Measurements from ENCODE around the gene RRBP1. TPM values are rescaled to one million over a fixed set of nuclear protein-coding genes. Genes with fewer than 3 reads are reported as not detected.

RRBP1 gene
- total RNA-seq, 4 donors from 2014 or later, result 76.5 to 162 (median 83.9) TPM

GRCh38 chr20:17645010-17645409, 37.0 kb downstream of the RRBP1 start:
- peaks cover 0 to 73% (median 38%) of the 10 kb centered on the region in 4 donors for H3K4me1 ChIP-seq
- H3K9me3 ChIP-seq, result no peaks in the 10 kb centered on the region
- peaks cover 0 to 32% (median 0%) of the 10 kb centered on the region in 3 donors for H3K36me3 ChIP-seq
- 84 to 86% methylated on average over 14 of the region's 14 CpGs for WGBS, 2 donors
- no peak overlapping the region for H3K4me3 ChIP-seq
- H3K27me3 ChIP-seq, result no peaks in the 10 kb centered on the region
- TF ChIP-seq CTCF (IDR thresholded peaks at IDR 0.05) (no peak), EP300 (IDR thresholded peaks at IDR 0.05) (no peak), POLR2A (IDR thresholded peaks at IDR 0.05) (no peak)
- no peak overlapping the region for H3K27ac ChIP-seq
- DNase-seq (ENCODE audit: low spot score in 2 of 2), result no peak

- Histone ChIP-seq H3K9me3 (no peaks in the 10 kb centered on the region), H3K4me1 (peaks cover 0 to 67% (median 33%) of the 10 kb centered on the region in 4 donors), H3K4me3 (no peak overlapping the region), H3K27ac (no peak overlapping the region), H3K36me3 (peaks cover 0 to 34% (median 0%) of the 10 kb centered on the region in 3 donors), H3K27me3 (no peaks in the 10 kb centered on the region)
- no peak for DNase-seq (ENCODE audit: low spot score in 2 of 2)
- TF ChIP-seq EP300 (IDR thresholded peaks at IDR 0.05) (no peak), POLR2A (IDR thresholded peaks at IDR 0.05) (no peak), CTCF (IDR thresholded peaks at IDR 0.05) (no peak)
- 58 to 62% methylated on average over 13 of the region's 13 CpGs for WGBS, 2 donors
Observed at GRCh38 chr20:17644451-17644850, 37.6 kb downstream of the RRBP1 start.

- no peak for TF ChIP-seq POLR2A (IDR thresholded peaks at IDR 0.05)
- TF ChIP-seq EP300 (IDR thresholded peaks at IDR 0.05), result no peak
- no peak for TF ChIP-seq CTCF (IDR thresholded peaks at IDR 0.05)
- H3K27ac ChIP-seq, result no peak overlapping the region
- peaks cover 0 to 64% (median 25%) of the 10 kb centered on the region in 4 donors for H3K4me1 ChIP-seq
- 55 to 63% methylated on average over 9 to 10 of the region's 10 CpGs for WGBS, 2 donors
- no peak overlapping the region for H3K4me3 ChIP-seq
- DNase-seq (ENCODE audit: low spot score in 2 of 2), result no peak
- H3K9me3 ChIP-seq, result no peaks in the 10 kb centered on the region
- no peaks in the 10 kb centered on the region for H3K27me3 ChIP-seq
- peaks cover 0 to 41% (median 0%) of the 10 kb centered on the region in 3 donors for H3K36me3 ChIP-seq
Observed at GRCh38 chr20:17643531-17644188, 38.4 kb downstream of the RRBP1 start.

GRCh38 chr20:17642404-17643269, 39.4 kb downstream of the RRBP1 start:
- Histone ChIP-seq H3K9me3 (no peaks in the 10 kb centered on the region), H3K4me3 (no peak overlapping the region), H3K27me3 (no peaks in the 10 kb centered on the region), H3K4me1 (peaks cover 0 to 63% (median 15%) of the 10 kb centered on the region in 4 donors), H3K27ac (no peak overlapping the region), H3K36me3 (peaks cover 0 to 43% (median 0%) of the 10 kb centered on the region in 3 donors)
- no peak for DNase-seq (ENCODE audit: low spot score in 2 of 2)
- no peak for TF ChIP-seq CTCF (IDR thresholded peaks at IDR 0.05)
- no peak for TF ChIP-seq POLR2A (IDR thresholded peaks at IDR 0.05)
- no peak for TF ChIP-seq EP300 (IDR thresholded peaks at IDR 0.05)
- 79 to 85% methylated on average over 19 of the region's 19 CpGs for WGBS, 2 donors

GRCh38 chr20:17641993-17642392, 40.0 kb downstream of the RRBP1 start:
- Histone ChIP-seq H3K27ac (no peak overlapping the region), H3K4me1 (peaks cover 0 to 63% (median 12%) of the 10 kb centered on the region in 4 donors), H3K9me3 (no peaks in the 10 kb centered on the region), H3K36me3 (peaks cover 0 to 43% (median 0%) of the 10 kb centered on the region in 3 donors), H3K4me3 (no peak overlapping the region), H3K27me3 (no peaks in the 10 kb centered on the region)
- no peak for DNase-seq (ENCODE audit: low spot score in 2 of 2)
- TF ChIP-seq CTCF (IDR thresholded peaks at IDR 0.05), result no peak
- TF ChIP-seq EP300 (IDR thresholded peaks at IDR 0.05), result no peak
- TF ChIP-seq POLR2A (IDR thresholded peaks at IDR 0.05), result no peak
- 81 to 82% methylated on average over 9 to 11 of the region's 11 CpGs for WGBS, 2 donors
